Skeletal muscle tissue (tissue), 4 donors: ENCODE data around the gene EPX. TPM values are rescaled to one million over a fixed set of nuclear protein-coding genes. Genes with fewer than 3 reads are reported as not detected.
A peak's percentile ranks its signal among the peaks of the same experiment; 100 is the strongest.

Experiments
- H3K27ac ChIP-seq: one replicate; pipeline ENCODE4 v1.7.0; 2013; ENCODE audit warnings: mild to moderate bottlenecking, low read depth, low read length, inconsistent platforms
- H3K27me3 ChIP-seq, 3 donors: one replicate each; pipeline ENCODE4 v1.7.0; 2013; ENCODE audit warnings: low read length in 3 of 3; ENCODE audit not compliant: control insufficient read depth in 3 of 3, insufficient read depth in 3 of 3
- H3K36me3 ChIP-seq, 3 donors: one replicate each; pipeline ENCODE4 v1.7.0; 2013; ENCODE audit warnings: low read length in 3 of 3; ENCODE audit not compliant: control insufficient read depth in 3 of 3, insufficient read depth in 3 of 3
- H3K4me1 ChIP-seq, 3 donors: one replicate each; pipeline ENCODE4 v1.7.0; 2013; ENCODE audit warnings: low read length in 3 of 3, mild to moderate bottlenecking in 3 of 3; ENCODE audit not compliant: control insufficient read depth in 3 of 3, insufficient read depth in 3 of 3
- H3K4me3 ChIP-seq, 3 donors: one replicate each; pipeline ENCODE4 v1.7.0; 2013; ENCODE audit warnings: low read length in 3 of 3
- H3K9ac ChIP-seq, 3 donors: one replicate each; pipeline ENCODE4 v1.7.0; 2013; ENCODE audit warnings: low read length in 3 of 3, mild to moderate bottlenecking in 3 of 3, moderate library complexity in 2 of 3, low read depth in 1 of 3
- H3K9me3 ChIP-seq, 3 donors: one replicate each; pipeline ENCODE4 v1.7.0; 2013; ENCODE audit warnings: low read length in 3 of 3; ENCODE audit not compliant: control insufficient read depth in 3 of 3
- total RNA-seq: library from RNA; depleted of rRNA; stranded (reverse); fragments of >200 nt; gene quantifications from one replicate; pipeline ENCODE4 v1.2.3, GENCODE V29; 2014
- donor health status: Osteomylitis.

EPX gene
- total RNA-seq, 1 donor from 2014 or later: 0.52 TPM

GRCh38 chr17:58247511-58248363, 55.2 kb downstream of the EPX start:
- peaks cover 40 to 58% (median 43%) of the 10 kb centered on the region in 3 donors for H3K27me3 ChIP-seq
- no peaks in the 10 kb centered on the region for H3K36me3 ChIP-seq
- no peak overlapping the region for H3K9ac ChIP-seq
- no peak overlapping the region for H3K4me3 ChIP-seq
- no peaks in the 10 kb centered on the region for H3K9me3 ChIP-seq
- H3K27ac ChIP-seq: no peak overlapping the region
- H3K4me1 ChIP-seq: peaks cover 0 to 9% (median 7%) of the 10 kb centered on the region in 3 donors

GRCh38 chr17:58248955-58249269, 56.4 kb downstream of the EPX start:
- H3K9me3 ChIP-seq: no peaks in the 10 kb centered on the region
- H3K36me3 ChIP-seq: no peaks in the 10 kb centered on the region
- H3K27ac ChIP-seq: no peak overlapping the region
- peak overlapping the region in 1 of 3 donors; percentile 73 for H3K4me3 ChIP-seq
- H3K9ac ChIP-seq: no peak overlapping the region
- H3K4me1 ChIP-seq: peaks cover 0 to 9% (median 7%) of the 10 kb centered on the region in 3 donors
- H3K27me3 ChIP-seq: peaks cover 36 to 46% (median 39%) of the 10 kb centered on the region in 3 donors

DNA sequence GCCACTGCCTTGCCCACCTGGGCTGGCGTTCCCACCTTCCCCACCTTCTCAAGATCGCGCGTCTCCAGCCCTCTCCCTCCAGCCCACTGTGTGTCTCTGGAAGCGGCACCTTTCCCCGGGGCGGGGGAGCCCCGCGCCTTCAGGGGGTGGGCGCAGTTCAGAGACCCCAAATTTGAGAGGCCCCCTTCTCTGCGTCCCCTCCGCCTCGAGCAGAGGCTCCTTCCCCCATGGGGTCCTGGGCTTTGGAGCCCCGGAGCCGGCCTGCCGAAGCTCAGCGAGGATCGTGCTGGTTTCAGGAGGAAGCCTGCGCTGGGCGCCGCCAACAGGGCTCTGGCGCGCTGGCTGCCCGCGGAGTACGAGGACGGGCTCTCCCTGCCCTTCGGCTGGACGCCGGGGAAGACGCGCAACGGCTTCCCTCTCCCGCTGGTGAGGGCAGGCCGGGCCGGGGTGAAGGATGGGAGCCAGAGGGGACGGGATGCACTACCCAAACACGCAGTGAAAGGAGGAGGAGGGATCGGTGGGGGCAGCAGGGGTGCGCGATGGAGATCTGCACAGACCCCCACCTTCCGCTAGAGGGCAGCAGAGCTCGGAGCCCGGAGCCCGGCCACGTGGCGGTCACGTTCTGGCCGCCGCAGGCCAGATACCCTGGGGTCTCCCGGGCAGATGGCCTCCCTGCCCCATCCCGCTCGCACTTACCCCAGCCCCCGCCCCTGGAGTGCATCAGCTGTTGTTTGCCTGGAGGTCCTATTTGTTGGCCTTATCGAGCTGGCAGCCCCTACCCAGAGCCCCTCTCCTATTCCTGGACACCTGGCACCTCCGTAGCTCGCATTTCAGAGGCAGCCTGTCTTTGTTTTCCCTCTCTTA, 57.0 kb downstream of the EPX start:
- Histone ChIP-seq H3K9me3 (no peaks in the 10 kb centered on the region), H3K9ac (peak overlapping the region; percentile 20 to 57 (median 50)), H3K36me3 (no peaks in the 10 kb centered on the region), H3K4me3 (peak overlapping the region; percentile 43 to 73 (median 72)), H3K4me1 (peaks cover 0 to 9% (median 7%) of the 10 kb centered on the region in 3 donors), H3K27me3 (peaks cover 30 to 42% (median 37%) of the 10 kb centered on the region in 3 donors), H3K27ac (no peak overlapping the region)

GRCh38 chr17:58250344-58251011, 58.0 kb downstream of the EPX start:
- peaks cover 30 to 37% (median 34%) of the 10 kb centered on the region in 3 donors for H3K27me3 ChIP-seq
- H3K4me1 ChIP-seq: peaks cover 0 to 9% (median 7%) of the 10 kb centered on the region in 3 donors

GRCh38 chr17:58252141-58252540, 59.6 kb downstream of the EPX start:
- no peak overlapping the region for H3K27ac ChIP-seq
- H3K27me3 ChIP-seq: peaks cover 24 to 33% (median 26%) of the 10 kb centered on the region in 3 donors
- H3K4me1 ChIP-seq: peaks cover 0 to 9% (median 7%) of the 10 kb centered on the region in 3 donors
- H3K9me3 ChIP-seq: no peaks in the 10 kb centered on the region
- H3K36me3 ChIP-seq: no peaks in the 10 kb centered on the region
- H3K4me3 ChIP-seq: no peak overlapping the region
- no peak overlapping the region for H3K9ac ChIP-seq

More at GRCh38 chr17:58250344-58251011, 58.0 kb downstream of the EPX start:
- Histone ChIP-seq H3K36me3 (no peaks in the 10 kb centered on the region), H3K9ac (no peak overlapping the region), H3K4me3 (no peak overlapping the region), H3K9me3 (no peaks in the 10 kb centered on the region), H3K27ac (no peak overlapping the region)

GRCh38 chr17:58253082-58253481, 60.6 kb downstream of the EPX start:
- Histone ChIP-seq H3K9ac (no peak overlapping the region), H3K27ac (no peak overlapping the region), H3K36me3 (no peaks in the 10 kb centered on the region), H3K9me3 (no peaks in the 10 kb centered on the region), H3K4me3 (no peak overlapping the region), H3K4me1 (peaks cover 0 to 9% (median 7%) of the 10 kb centered on the region in 3 donors), H3K27me3 (peaks cover 21 to 27% (median 25%) of the 10 kb centered on the region in 3 donors)

Other genes starting within 250 kb of the EPX start
- gene CUEDC1, start 237.3 kb upstream of the EPX start, total RNA-seq: 10.4 TPM
- 30.3 TPM for gene VEZF1, start 204.5 kb upstream of the EPX start, total RNA-seq
- gene SRSF1, start 185.5 kb upstream of the EPX start, total RNA-seq: 224 TPM
- gene DYNLL2, start 109.3 kb upstream of the EPX start, total RNA-seq: 18.3 TPM
- gene OR4D1, start 44.3 kb upstream of the EPX start, total RNA-seq: not detected
- not detected for gene OR4D2, start 25.7 kb upstream of the EPX start, total RNA-seq
- 10.4 TPM for gene MKS1, start 26.5 kb downstream of the EPX start, total RNA-seq
- gene LPO, start 45.9 kb downstream of the EPX start, total RNA-seq: not detected
- 14.1 TPM for gene MPO, start 88.2 kb downstream of the EPX start, total RNA-seq
- 1.0 TPM for gene TSPOAP1, start 136.1 kb downstream of the EPX start, total RNA-seq
- 62.6 TPM for gene SUPT4H1, start 159.5 kb downstream of the EPX start, total RNA-seq
- not detected for gene RNF43, start 224.8 kb downstream of the EPX start, total RNA-seq